Fibroblast of skin of scalp (primary cell): ENCODE data around the gene GRM2. TPM values are rescaled to one million over a fixed set of nuclear protein-coding genes. Genes with fewer than 3 reads are reported as not detected.

ENCODE experiments used
- DNase-seq: peaks from one replicate; pipeline ENCODE4 v3.0.0-alpha.2; 2013
- polyA plus RNA-seq, 2 experiments: library from polyadenylated mRNA; unstranded; fragments of 120-200 nt; gene quantifications; one replicate each; pipeline ENCODE4 v1.2.1, GENCODE V29; 2013; ENCODE audit not compliant: insufficient read length in 2 of 2

The GRM2 gene
- polyA plus RNA-seq (2013, experiment 1 of 2; ENCODE audit: insufficient read length) = not detected
- 0.11 TPM for polyA plus RNA-seq (2013, experiment 2 of 2; ENCODE audit: insufficient read length)

GRCh38 chr3:51706788-51707731 lies at the start of gene GRM2:
Gene GRM2 (plus strand): TSS chr3:51707068. CDS start chr3:51708984, 1,916 bp downstream.
- DNase-seq = peak; percentile 83

GRCh38 chr3:51657234-51657633 lies 49.6 kb upstream of the GRM2 start:
- no peak for DNase-seq

- DNase-seq = no peak
These were observed 46.9 kb upstream of the GRM2 start for GRCh38 chr3:51659942-51660341.

GRCh38 chr3:51662456-51662855 lies 44.4 kb upstream of the GRM2 start:
- no peak for DNase-seq

GRCh38 chr3:51668756-51669155 lies 38.1 kb upstream of the GRM2 start:
- DNase-seq = peak; percentile 22

- peak; percentile 72 for DNase-seq
These were observed 37.4 kb upstream of the GRM2 start for GRCh38 chr3:51669241-51670052.

GRCh38 chr3:51670053-51670822 lies 36.6 kb upstream of the GRM2 start:
- DNase-seq = no peak

GRCh38 chr3:51670823-51671733 lies 35.8 kb upstream of the GRM2 start, which contains the start of gene TEX264:
Gene TEX264 (plus strand): TSS chr3:51671252. CDS start chr3:51674305, 3,053 bp downstream.
- DNase-seq = peak; percentile 85

GRCh38 chr3:51671734-51672475 lies 35.0 kb upstream of the GRM2 start:
- peak; percentile 52 for DNase-seq

- no peak for DNase-seq
These were observed 33.6 kb upstream of the GRM2 start for GRCh38 chr3:51673181-51673801.

GRCh38 chr3:51673802-51674654 lies 32.8 kb upstream of the GRM2 start:
- no peak for DNase-seq

- no peak for DNase-seq
These were observed 31.7 kb upstream of the GRM2 start for GRCh38 chr3:51675201-51675611.

GRCh38 chr3:51676102-51676640 lies 30.7 kb upstream of the GRM2 start:
- DNase-seq = no peak

- DNase-seq = no peak
These were observed 29.5 kb upstream of the GRM2 start for GRCh38 chr3:51677358-51677757.

- DNase-seq = no peak
These were observed 28.7 kb upstream of the GRM2 start for GRCh38 chr3:51678186-51678585.

- DNase-seq = no peak
These were observed 28.2 kb upstream of the GRM2 start for GRCh38 chr3:51678641-51679040.

- DNase-seq = no peak
These were observed 27.6 kb upstream of the GRM2 start for GRCh38 chr3:51679318-51679717.

GRCh38 chr3:51679777-51680176 lies 27.1 kb upstream of the GRM2 start:
- no peak for DNase-seq

- DNase-seq = no peak
These were observed 26.7 kb upstream of the GRM2 start for GRCh38 chr3:51680196-51680595.
